ENCODE measurements around the gene PRKD1. TPM values are rescaled to one million over a fixed set of nuclear protein-coding genes. Genes with fewer than 3 reads are reported as not detected.

The PRKD1 gene
- total RNA-seq, 1 experiment from 2014 or later, result 1.2 TPM

GRCh38 chr14:29820785-29821184, 106.9 kb downstream of the PRKD1 start:
- Histone ChIP-seq H3K79me2 (ENCODE audit: low read length) (no peaks in the 10 kb centered on the region), H3K9me3 (ENCODE audit: low read length) (no peaks in the 10 kb centered on the region), H3K27ac (ENCODE audit: low read length) (no peak overlapping the region), H3K9ac (ENCODE audit: low read length) (no peak overlapping the region), H3K4me3 (ENCODE audit: low read length) (no peak overlapping the region), H3K36me3 (ENCODE audit: low read depth, low read length) (no peaks in the 10 kb centered on the region), H3K4me1 (ENCODE audit: insufficient read depth, low read length) (no peaks in the 10 kb centered on the region), H3K9me2 (replicated peaks; ENCODE audit: low read length) (no peaks in the 10 kb centered on the region), H4K20me1 (ENCODE audit: low read length) (no peaks in the 10 kb centered on the region), H3F3A (ENCODE audit: low read length, unreplicated experiment) (no peaks in the 10 kb centered on the region), H3K4me2 (ENCODE audit: low read length) (no peak overlapping the region), H3K27me3 (ENCODE audit: low read length) (no peaks in the 10 kb centered on the region), H2AFZ (ENCODE audit: low read length) (no peak overlapping the region)
- ATAC-seq (no peak), DNase-seq (no peak)
- ChIA-PET CTCF (no interaction called here), POLR2A (ENCODE audit: unreplicated experiment) (no interaction called here)
- no TSS peak for BruUV-seq (replicated peaks)
- intact Hi-C loops (cut with micrococcal nuclease), result loop anchor here (5.0 kb wide), 1 partner anchor 77 kb away; no protein-coding TSS in a partner anchor
- TF ChIP-seq, protein P1, sequence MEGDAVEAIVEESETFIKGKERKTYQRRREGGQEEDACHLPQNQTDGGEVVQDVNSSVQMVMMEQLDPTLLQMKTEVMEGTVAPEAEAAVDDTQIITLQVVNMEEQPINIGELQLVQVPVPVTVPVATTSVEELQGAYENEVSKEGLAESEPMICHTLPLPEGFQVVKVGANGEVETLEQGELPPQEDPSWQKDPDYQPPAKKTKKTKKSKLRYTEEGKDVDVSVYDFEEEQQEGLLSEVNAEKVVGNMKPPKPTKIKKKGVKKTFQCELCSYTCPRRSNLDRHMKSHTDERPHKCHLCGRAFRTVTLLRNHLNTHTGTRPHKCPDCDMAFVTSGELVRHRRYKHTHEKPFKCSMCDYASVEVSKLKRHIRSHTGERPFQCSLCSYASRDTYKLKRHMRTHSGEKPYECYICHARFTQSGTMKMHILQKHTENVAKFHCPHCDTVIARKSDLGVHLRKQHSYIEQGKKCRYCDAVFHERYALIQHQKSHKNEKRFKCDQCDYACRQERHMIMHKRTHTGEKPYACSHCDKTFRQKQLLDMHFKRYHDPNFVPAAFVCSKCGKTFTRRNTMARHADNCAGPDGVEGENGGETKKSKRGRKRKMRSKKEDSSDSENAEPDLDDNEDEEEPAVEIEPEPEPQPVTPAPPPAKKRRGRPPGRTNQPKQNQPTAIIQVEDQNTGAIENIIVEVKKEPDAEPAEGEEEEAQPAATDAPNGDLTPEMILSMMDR (conservative IDR thresholded peaks at IDR 0.05; ENCODE audit: low read depth, low read length), result no peak
- TF ChIP-seq EZH2phosphoT487 (IDR thresholded peaks at IDR 0.05; ENCODE audit: borderline replicate concordance, low read length) (no peak), EZH2 (IDR thresholded peaks at IDR 0.05; ENCODE audit: low read length, unreplicated experiment) (no peak)

DNA sequence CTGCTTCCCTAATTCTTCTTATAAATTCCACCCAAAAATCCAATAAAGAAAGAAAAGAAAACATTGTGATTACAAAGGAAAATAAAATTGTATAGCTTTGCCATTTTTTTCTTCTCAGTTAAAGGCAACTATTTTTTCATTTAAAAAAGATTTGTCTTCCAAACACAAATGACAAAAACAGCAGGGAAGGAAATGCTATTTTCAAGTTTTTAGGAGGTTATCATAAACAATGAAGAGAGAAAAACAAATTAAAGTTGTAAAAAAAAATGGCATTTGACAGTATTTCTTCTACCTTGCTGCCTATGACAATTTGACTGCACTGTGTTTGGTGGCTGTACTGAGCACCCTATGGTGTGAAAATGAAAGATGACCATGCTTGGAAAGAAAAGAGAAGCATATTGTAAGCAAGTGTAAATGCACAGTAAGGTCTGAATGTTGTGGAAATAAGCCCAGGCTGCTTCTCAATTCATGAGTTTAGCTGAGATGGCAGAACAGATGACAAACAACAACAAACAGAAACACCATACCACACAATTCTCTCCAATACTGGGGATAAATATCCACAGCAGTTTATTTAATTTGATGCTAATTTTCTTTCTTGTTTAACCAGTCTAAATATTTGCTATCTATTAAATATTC, 109.8 kb downstream of the PRKD1 start:
- no peaks in the 10 kb centered on the region for H3K27me3 ChIP-seq (ENCODE audit: low read length)
- H3K4me3 ChIP-seq (ENCODE audit: low read length), result no peak overlapping the region
- intact Hi-C loops (cut with micrococcal nuclease), result no loop called here
- H3K9me2 ChIP-seq (replicated peaks; ENCODE audit: low read length), result no peaks in the 10 kb centered on the region
- ATAC-seq, result no peak
- no peak overlapping the region for H2AFZ ChIP-seq (ENCODE audit: low read length)
- no peak overlapping the region for H3K4me2 ChIP-seq (ENCODE audit: low read length)
- TF ChIP-seq EZH2 (IDR thresholded peaks at IDR 0.05; ENCODE audit: low read length, unreplicated experiment) (no peak), EZH2phosphoT487 (IDR thresholded peaks at IDR 0.05; ENCODE audit: borderline replicate concordance, low read length) (no peak)
- TF ChIP-seq, protein P1 (conservative IDR thresholded peaks at IDR 0.05; ENCODE audit: low read depth, low read length), result no peak
- BruUV-seq (replicated peaks), result no TSS peak
- H3K9me3 ChIP-seq (ENCODE audit: low read length), result no peaks in the 10 kb centered on the region
- CTCF ChIA-PET, result no interaction called here
- no peaks in the 10 kb centered on the region for H4K20me1 ChIP-seq (ENCODE audit: low read length)
- no peaks in the 10 kb centered on the region for H3F3A ChIP-seq (ENCODE audit: low read length, unreplicated experiment)
- H3K9ac ChIP-seq (ENCODE audit: low read length), result no peak overlapping the region
- H3K27ac ChIP-seq (ENCODE audit: low read length), result no peak overlapping the region
- no peak for DNase-seq
- H3K4me1 ChIP-seq (ENCODE audit: insufficient read depth, low read length), result no peaks in the 10 kb centered on the region
- POLR2A ChIA-PET (ENCODE audit: unreplicated experiment), result no interaction called here
- no peaks in the 10 kb centered on the region for H3K36me3 ChIP-seq (ENCODE audit: low read depth, low read length)
- no peaks in the 10 kb centered on the region for H3K79me2 ChIP-seq (ENCODE audit: low read length)

DNA sequence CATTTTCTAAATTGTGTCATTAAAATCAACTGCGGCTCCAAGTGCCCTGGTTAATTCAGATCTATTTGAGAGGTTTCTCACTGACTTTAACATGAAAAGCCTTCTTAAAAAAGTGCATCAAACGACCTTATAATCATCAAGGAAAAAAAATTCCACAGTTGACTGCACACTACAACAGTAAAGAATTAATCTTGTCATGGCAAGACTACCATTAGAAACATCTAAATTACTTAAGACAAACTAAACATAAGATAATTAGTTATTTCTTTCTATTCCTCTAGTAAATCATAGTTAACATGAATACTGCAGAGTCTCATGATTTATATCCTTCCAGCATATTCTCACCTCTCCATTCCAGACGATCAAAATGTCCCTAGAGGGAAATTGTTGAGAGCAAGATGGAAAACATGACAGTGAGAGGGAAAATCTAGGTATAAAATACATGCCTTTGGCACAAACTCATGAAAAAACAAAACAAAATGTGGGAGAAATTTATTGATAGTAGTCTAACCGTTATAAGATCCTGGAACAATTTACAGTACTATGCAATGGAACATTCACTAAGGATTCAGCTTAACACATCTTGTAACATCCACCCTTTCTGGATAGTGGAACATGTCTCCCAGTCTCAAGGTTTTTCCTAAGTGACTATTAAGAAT, 112.5 kb downstream of the PRKD1 start:
- H3K79me2 ChIP-seq (ENCODE audit: low read length), result no peaks in the 10 kb centered on the region
- BruUV-seq (replicated peaks), result no TSS peak
- H3F3A ChIP-seq (ENCODE audit: low read length, unreplicated experiment), result no peaks in the 10 kb centered on the region
- no peaks in the 10 kb centered on the region for H3K9me2 ChIP-seq (replicated peaks; ENCODE audit: low read length)
- ATAC-seq (no peak), DNase-seq (no peak)
- H3K27me3 ChIP-seq (ENCODE audit: low read length), result no peaks in the 10 kb centered on the region
- H3K4me1 ChIP-seq (ENCODE audit: insufficient read depth, low read length), result no peaks in the 10 kb centered on the region
- H3K9me3 ChIP-seq (ENCODE audit: low read length), result no peaks in the 10 kb centered on the region
- no peak overlapping the region for H2AFZ ChIP-seq (ENCODE audit: low read length)
- ChIA-PET CTCF (interaction anchor here (0.5 to 0.6 kb wide), 2 partner anchors 11 to 52 kb away, joined by 3 to 5 read pairs; no protein-coding TSS in a partner anchor), POLR2A (ENCODE audit: unreplicated experiment) (no interaction called here)
- no peaks in the 10 kb centered on the region for H3K36me3 ChIP-seq (ENCODE audit: low read depth, low read length)
- no peak overlapping the region for H3K4me3 ChIP-seq (ENCODE audit: low read length)
- TF ChIP-seq, protein P1 (conservative IDR thresholded peaks at IDR 0.05; ENCODE audit: low read depth, low read length), result no peak
- TF ChIP-seq EZH2phosphoT487 (IDR thresholded peaks at IDR 0.05; ENCODE audit: borderline replicate concordance, low read length) (no peak), EZH2 (IDR thresholded peaks at IDR 0.05; ENCODE audit: low read length, unreplicated experiment) (no peak)
- no peaks in the 10 kb centered on the region for H4K20me1 ChIP-seq (ENCODE audit: low read length)
- intact Hi-C loops (cut with micrococcal nuclease), result no loop called here
- H3K9ac ChIP-seq (ENCODE audit: low read length), result no peak overlapping the region
- no peak overlapping the region for H3K4me2 ChIP-seq (ENCODE audit: low read length)
- H3K27ac ChIP-seq (ENCODE audit: low read length), result no peak overlapping the region
